Mesothelial cell of epicardium (in vitro differentiated cells): ENCODE measurements around the gene IRF2. TPM values are rescaled to one million over a fixed set of nuclear protein-coding genes. Genes with fewer than 3 reads are reported as not detected.

Experiments
- DNase-seq, 2 experiments: peaks; one replicate each; pipeline ENCODE4 v3.0.0; 2021; ENCODE audit warnings: low spot score in 2 of 2; ENCODE audit not compliant: unreplicated experiment in 2 of 2
- H3K27ac Mint-ChIP-seq: 2 replicates; pipeline ENCODE4 v1.8.0; 2021; ENCODE audit warnings: mixed read lengths
- H3K27me3 Mint-ChIP-seq: 2 replicates; pipeline ENCODE4 v1.8.0; 2021; ENCODE audit warnings: low read depth, mixed read lengths
- H3K36me3 Mint-ChIP-seq: 2 replicates; pipeline ENCODE4 v1.8.0; 2021; ENCODE audit warnings: mixed read lengths
- H3K4me1 Mint-ChIP-seq: 2 replicates; pipeline ENCODE4 v1.8.0; 2021; ENCODE audit warnings: mixed read lengths
- H3K4me3 Mint-ChIP-seq: 2 replicates; pipeline ENCODE4 v1.8.0; 2021; ENCODE audit warnings: mild to moderate bottlenecking, moderate library complexity, mixed read lengths
- H3K9me3 Mint-ChIP-seq: 2 replicates; pipeline ENCODE4 v1.8.0; 2021; ENCODE audit warnings: mixed read lengths
- total RNA-seq: library from RNA; stranded (reverse); gene quantifications from 3 replicates; pipeline ENCODE4 v1.2.1, GENCODE V29; 2021
- TF ChIP-seq, protein P1 (sequence below): fragments of 200-600 bp; sonication (generic); IDR thresholded peaks from one replicate; pipeline ENCODE4 v1.5.0; 2021; ENCODE audit warnings: antibody characterized with exemption; ENCODE audit not compliant: unreplicated experiment

Gene IRF2
- total RNA-seq, 1 donor from 2014 or later, result 15.8 TPM

DNA sequence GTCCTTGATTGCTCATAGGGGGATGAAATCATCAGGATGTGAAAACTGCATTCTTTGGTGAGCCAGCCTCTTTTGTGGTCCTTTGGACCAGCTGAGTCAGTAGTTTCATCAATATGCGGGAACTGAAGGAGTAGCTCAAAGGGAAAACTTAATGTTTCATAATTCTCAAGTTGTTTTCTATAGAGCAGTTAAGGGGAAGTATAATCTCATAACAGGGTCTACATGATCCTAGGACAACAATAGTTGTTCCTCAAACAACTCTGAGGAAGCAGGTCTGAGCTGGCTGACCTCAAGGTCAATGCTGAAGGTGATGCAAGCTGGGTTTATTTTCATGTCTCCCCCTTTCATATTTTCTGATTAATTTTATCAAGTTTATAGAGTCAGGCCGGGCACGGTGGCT lies 36.1 kb upstream of the IRF2 start:
- TF ChIP-seq, protein P1, sequence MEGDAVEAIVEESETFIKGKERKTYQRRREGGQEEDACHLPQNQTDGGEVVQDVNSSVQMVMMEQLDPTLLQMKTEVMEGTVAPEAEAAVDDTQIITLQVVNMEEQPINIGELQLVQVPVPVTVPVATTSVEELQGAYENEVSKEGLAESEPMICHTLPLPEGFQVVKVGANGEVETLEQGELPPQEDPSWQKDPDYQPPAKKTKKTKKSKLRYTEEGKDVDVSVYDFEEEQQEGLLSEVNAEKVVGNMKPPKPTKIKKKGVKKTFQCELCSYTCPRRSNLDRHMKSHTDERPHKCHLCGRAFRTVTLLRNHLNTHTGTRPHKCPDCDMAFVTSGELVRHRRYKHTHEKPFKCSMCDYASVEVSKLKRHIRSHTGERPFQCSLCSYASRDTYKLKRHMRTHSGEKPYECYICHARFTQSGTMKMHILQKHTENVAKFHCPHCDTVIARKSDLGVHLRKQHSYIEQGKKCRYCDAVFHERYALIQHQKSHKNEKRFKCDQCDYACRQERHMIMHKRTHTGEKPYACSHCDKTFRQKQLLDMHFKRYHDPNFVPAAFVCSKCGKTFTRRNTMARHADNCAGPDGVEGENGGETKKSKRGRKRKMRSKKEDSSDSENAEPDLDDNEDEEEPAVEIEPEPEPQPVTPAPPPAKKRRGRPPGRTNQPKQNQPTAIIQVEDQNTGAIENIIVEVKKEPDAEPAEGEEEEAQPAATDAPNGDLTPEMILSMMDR, result no peak
- no peak overlapping the region for H3K4me3 Mint-ChIP-seq
- no peaks in the 10 kb centered on the region for H3K4me1 Mint-ChIP-seq
- no peaks in the 10 kb centered on the region for H3K36me3 Mint-ChIP-seq
- H3K27me3 Mint-ChIP-seq, result peaks cover 12% of the 10 kb centered on the region
- H3K9me3 Mint-ChIP-seq, result peaks cover 11% of the 10 kb centered on the region
- DNase-seq, result no peak
- H3K27ac Mint-ChIP-seq, result no peak overlapping the region

DNA sequence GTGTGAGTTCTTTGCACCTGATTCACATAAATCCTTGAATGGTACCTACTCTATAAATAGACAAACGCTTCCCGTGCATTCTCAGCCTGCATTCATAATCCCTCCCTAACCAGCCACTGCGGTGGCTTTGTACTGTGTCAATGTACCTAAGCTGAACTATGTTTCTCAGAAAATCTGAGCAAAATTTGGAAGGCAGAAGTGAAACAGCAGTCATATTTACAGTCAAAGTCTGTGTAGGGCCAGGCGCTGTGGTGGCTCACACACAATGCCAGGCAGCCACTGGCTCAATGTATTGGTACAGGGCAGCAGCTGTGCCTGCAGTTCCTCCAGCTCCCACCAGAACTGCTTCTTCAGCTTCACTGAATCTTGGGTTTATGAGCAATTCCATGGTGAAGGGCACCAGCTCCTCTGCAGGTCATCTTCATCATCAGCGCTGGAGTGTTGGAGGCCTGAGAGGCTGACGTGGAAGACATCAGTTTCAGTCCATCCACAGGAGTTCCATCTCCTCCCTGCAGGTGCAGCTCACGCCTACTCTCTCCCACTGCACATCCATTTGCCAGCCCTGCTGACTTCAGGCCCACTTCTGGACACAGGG lies 32.3 kb upstream of the IRF2 start:
- Mint-ChIP-seq H3K4me1 (no peaks in the 10 kb centered on the region), H3K27me3 (no peaks in the 10 kb centered on the region), H3K9me3 (peaks cover 11% of the 10 kb centered on the region), H3K27ac (no peak overlapping the region), H3K36me3 (no peaks in the 10 kb centered on the region), H3K4me3 (no peak overlapping the region)
- TF ChIP-seq, protein P1, result peak; percentile 21
- no peak for DNase-seq

- TF ChIP-seq, protein P1, result no peak
- Mint-ChIP-seq H3K4me3 (no peak overlapping the region), H3K36me3 (no peaks in the 10 kb centered on the region), H3K27ac (no peak overlapping the region), H3K9me3 (peaks cover under 1% of the 10 kb centered on the region), H3K27me3 (no peaks in the 10 kb centered on the region), H3K4me1 (no peaks in the 10 kb centered on the region)
- DNase-seq, result no peak
Observed at GRCh38 chr4:184504385-184504784, 30.0 kb upstream of the IRF2 start.

DNA sequence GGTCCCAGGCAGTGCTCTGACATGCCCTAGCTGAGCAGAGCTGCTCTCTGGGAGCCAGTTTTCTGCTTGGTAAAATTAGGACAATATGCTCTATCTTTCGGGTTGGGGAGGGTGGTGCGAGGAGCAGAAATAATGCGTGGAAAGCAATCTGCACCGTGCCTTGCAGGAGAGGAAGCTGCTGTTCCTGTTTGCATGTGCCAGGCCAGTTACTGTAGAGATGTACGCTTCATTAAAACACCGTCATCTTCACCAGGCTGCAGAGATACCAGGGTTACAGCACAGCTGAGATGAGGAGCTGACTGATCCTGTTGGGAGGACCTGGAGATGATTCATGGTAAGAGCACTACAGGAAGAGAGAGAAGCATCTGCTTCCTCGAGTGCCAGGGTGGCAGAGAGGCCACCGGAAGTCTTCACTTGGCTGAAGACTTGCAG lies 29.5 kb upstream of the IRF2 start:
- no peaks in the 10 kb centered on the region for H3K4me1 Mint-ChIP-seq
- H3K27ac Mint-ChIP-seq, result no peak overlapping the region
- no peaks in the 10 kb centered on the region for H3K27me3 Mint-ChIP-seq
- TF ChIP-seq, protein P1, result no peak
- peaks cover 2% of the 10 kb centered on the region for H3K9me3 Mint-ChIP-seq
- no peaks in the 10 kb centered on the region for H3K36me3 Mint-ChIP-seq
- no peak overlapping the region for H3K4me3 Mint-ChIP-seq
- no peak for DNase-seq

- TF ChIP-seq, protein P1, result no peak
- Mint-ChIP-seq H3K4me3 (no peak overlapping the region), H3K36me3 (no peaks in the 10 kb centered on the region), H3K4me1 (no peaks in the 10 kb centered on the region), H3K9me3 (peaks cover 4% of the 10 kb centered on the region), H3K27ac (no peak overlapping the region), H3K27me3 (no peaks in the 10 kb centered on the region)
- DNase-seq, result no peak
Observed at GRCh38 chr4:184500748-184501589, 26.6 kb upstream of the IRF2 start.
